Measurements from ENCODE around the gene REV3L. TPM values are rescaled to one million over a fixed set of nuclear protein-coding genes. Genes with fewer than 3 reads are reported as not detected.

Gene REV3L
- total and polyA plus RNA-seq, 2 of the 13 experiments (the other 11 are each of a cell fraction or from before 2014, with no cell fraction given): 12.8 to 31.3 TPM

- TF ChIP-seq AFF4 (CRISPR knock-in tag; IDR thresholded peaks at IDR 0.05): no peak
- TF ChIP-seq NAIF1 (CRISPR knock-in tag; IDR thresholded peaks at IDR 0.05; ENCODE audit: borderline replicate concordance): peak; percentile 20; the same call in 1 of the 2 replicates
- no peak; the same call in 1 of the 2 replicates for TF ChIP-seq ZNF264 (CRISPR knock-in tag; IDR thresholded peaks at IDR 0.05)
- no peak for TF ChIP-seq NR2F6 (IDR thresholded peaks at IDR 0.05)
- TF ChIP-seq NR2F6 (CRISPR knock-in tag; IDR thresholded peaks at IDR 0.05): peak; percentile 26
- peak; percentile 99 for TF ChIP-seq ZNF792 (CRISPR knock-in tag; IDR thresholded peaks at IDR 0.05)
- no peak for TF ChIP-seq GPN1 (CRISPR knock-in tag; IDR thresholded peaks at IDR 0.05; ENCODE audit: borderline replicate concordance)
- TF ChIP-seq ISX (CRISPR knock-in tag; conservative IDR thresholded peaks at IDR 0.05): no peak
- peak; percentile 86 for TF ChIP-seq MXD3 (CRISPR knock-in tag; IDR thresholded peaks at IDR 0.05)
- no peak for TF ChIP-seq ZNF407 (CRISPR knock-in tag; IDR thresholded peaks at IDR 0.05; ENCODE audit: not compliant biosample characterization)
- 0 out of 2 replicates have a peak, but pooled peaks have one; percentile 64 for TF ChIP-seq ZNF766 (CRISPR knock-in tag; IDR thresholded peaks at IDR 0.05; ENCODE audit: borderline replicate concordance)
- TF ChIP-seq ATRX (CRISPR knock-in tag; IDR thresholded peaks at IDR 0.05; ENCODE audit: borderline replicate concordance): no peak
- TF ChIP-seq NFKBIZ (CRISPR knock-in tag; IDR thresholded peaks at IDR 0.05): peak; percentile 84; the same call in 1 of the 2 replicates
- TF ChIP-seq TRIM22 (IDR thresholded peaks at IDR 0.05): no peak
- peak; percentile 92 for TF ChIP-seq ZNF598 (CRISPR knock-in tag; IDR thresholded peaks at IDR 0.05; ENCODE audit: borderline replicate concordance)
- TF ChIP-seq ZNF577 (CRISPR knock-in tag; IDR thresholded peaks at IDR 0.05; ENCODE audit: borderline replicate concordance, low read depth): 0 out of 2 replicates have a peak, but pooled peaks have one; percentile 54
Observed at GRCh38 chr6:111259089-111259831, 223.8 kb downstream of the REV3L start (continued).

Measured in HepG2 (cell line).